Gastrocnemius medialis (tissue), 4 donors: ENCODE measurements around the gene IL12RB2. TPM values are rescaled to one million over a fixed set of nuclear protein-coding genes. Genes with fewer than 3 reads are reported as not detected.
"Not testable (repeated sequence)": the region's sequence is repeated elsewhere in the genome, so short reads cannot be mapped to it uniquely, and the experiment has no call there.

Experiments used
- ATAC-seq, 2 donors: fragments of 150-250 bp; one replicate each; pipeline ENCODE4 v1.9.1; 2016
- DNase-seq, 2 donors: peaks; one replicate each; pipeline ENCODE4 v3.0.0-alpha.2; 2019
- H3K27ac ChIP-seq, 4 donors: fragments of 200-600 bp; sonication (generic); 1 replicate in 1 of 4; 2 replicates in 3 of 4; pipeline ENCODE4 v1.5.1; 2016 to 2018; ENCODE audit warnings: mild to moderate bottlenecking in 2 of 4, moderate library complexity in 1 of 4
- H3K27me3 ChIP-seq, 3 donors: fragments of 200-600 bp; sonication (generic) in 2 of 3; 1 replicate in 1 of 3; 2 replicates in 2 of 3; pipeline versions ENCODE4 v1.5.1 to v1.6.0; 2016 to 2019; ENCODE audit warnings: mild to moderate bottlenecking in 1 of 3, moderate library complexity in 1 of 3
- H3K36me3 ChIP-seq, 2 donors: fragments of 200-600 bp; sonication (generic) in 1 of 2; one replicate each; pipeline ENCODE4 v1.5.1; 2017 to 2018
- H3K4me1 ChIP-seq, 2 donors: fragments of 200-600 bp; sonication (generic) in 1 of 2; one replicate each; pipeline ENCODE4 v1.5.1; 2016 to 2017; ENCODE audit warnings: mild to moderate bottlenecking in 2 of 2
- H3K4me3 ChIP-seq, 4 donors: fragments of 200-600 bp; sonication (generic) in 3 of 4; 1 replicate in 1 of 4; 2 replicates in 3 of 4; pipeline ENCODE4 v1.5.1; 2016 to 2019; ENCODE audit warnings: mild to moderate bottlenecking in 2 of 4
- H3K9me3 ChIP-seq, 3 donors: fragments of 200-600 bp; sonication (generic) in 2 of 3; 1 replicate in 1 of 3; 2 replicates in 2 of 3; pipeline ENCODE4 v1.5.1; 2016 to 2019
- POLR2A ChIP-seq, 2 donors: fragments of 450-650 bp; IDR thresholded peaks; one replicate each; pipeline ENCODE4 v1.6.1; 2017; ENCODE audit warnings: antibody characterized with exemption in 2 of 2, mild to moderate bottlenecking in 2 of 2, moderate library complexity in 2 of 2
- in situ Hi-C, 4 donors: fragments of 200-750 bp; cut with MboI; loops; one replicate each; pipeline versions ENCODE4 v1.15.0 to v1.8.0; 2017; ENCODE audit warnings: low sequenced_read_pairs in 4 of 4
- intact Hi-C: fragments of 100-400 bp; cut with DNase I; formaldehyde crosslinking; loops from one replicate; pipeline ENCODE4 v1.15.1; 2023; ENCODE audit warnings: low total_unique reads
- total RNA-seq, 4 donors: library from RNA; depleted of rRNA; stranded (reverse); fragments of >200 nt; gene quantifications; one replicate each; pipeline versions ENCODE4 v1.1.0 to v1.2.3, GENCODE V29; 2016
- TF ChIP-seq, protein P1 (sequence below), 5 experiments: fragments of 450-650 bp in 3 of 5; fragments of 200-600 bp in 2 of 5; sonication (generic) in 2 of 5; IDR thresholded peaks in 4 of 5; conservative IDR thresholded peaks in 1 of 5; 1 replicate in 4 of 5; 2 replicates in 1 of 5; pipeline ENCODE4 v1.5.1; 2016 to 2019; ENCODE audit warnings: antibody characterized with exemption in 5 of 5, mild to moderate bottlenecking in 3 of 5, moderate library complexity in 3 of 5

The IL12RB2 gene
- total RNA-seq, 4 donors from 2014 or later: 3.2 to 14.0 (median 9.2) TPM

GRCh38 chr1:67441183-67441582, 133.5 kb downstream of the IL12RB2 start:
- ATAC-seq (no peak), DNase-seq (peak in 1 of 2 donors; percentile 10)
- intact Hi-C loops: no loop called here
- in situ Hi-C loops: no loop called here
- Histone ChIP-seq H3K36me3 (no peaks in the 10 kb centered on the region), H3K27ac (peak overlapping the region in 1 of 4 donors; percentile 16), H3K4me1 (peaks cover 22 to 30% of the 10 kb centered on the region in 2 donors), H3K4me3 (no peak overlapping the region), H3K27me3 (no peaks in the 10 kb centered on the region), H3K9me3 (no peaks in the 10 kb centered on the region)
- no peak for TF ChIP-seq POLR2A (IDR thresholded peaks at IDR 0.05)
- TF ChIP-seq, protein P1, sequence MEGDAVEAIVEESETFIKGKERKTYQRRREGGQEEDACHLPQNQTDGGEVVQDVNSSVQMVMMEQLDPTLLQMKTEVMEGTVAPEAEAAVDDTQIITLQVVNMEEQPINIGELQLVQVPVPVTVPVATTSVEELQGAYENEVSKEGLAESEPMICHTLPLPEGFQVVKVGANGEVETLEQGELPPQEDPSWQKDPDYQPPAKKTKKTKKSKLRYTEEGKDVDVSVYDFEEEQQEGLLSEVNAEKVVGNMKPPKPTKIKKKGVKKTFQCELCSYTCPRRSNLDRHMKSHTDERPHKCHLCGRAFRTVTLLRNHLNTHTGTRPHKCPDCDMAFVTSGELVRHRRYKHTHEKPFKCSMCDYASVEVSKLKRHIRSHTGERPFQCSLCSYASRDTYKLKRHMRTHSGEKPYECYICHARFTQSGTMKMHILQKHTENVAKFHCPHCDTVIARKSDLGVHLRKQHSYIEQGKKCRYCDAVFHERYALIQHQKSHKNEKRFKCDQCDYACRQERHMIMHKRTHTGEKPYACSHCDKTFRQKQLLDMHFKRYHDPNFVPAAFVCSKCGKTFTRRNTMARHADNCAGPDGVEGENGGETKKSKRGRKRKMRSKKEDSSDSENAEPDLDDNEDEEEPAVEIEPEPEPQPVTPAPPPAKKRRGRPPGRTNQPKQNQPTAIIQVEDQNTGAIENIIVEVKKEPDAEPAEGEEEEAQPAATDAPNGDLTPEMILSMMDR (IDR thresholded peaks at IDR 0.05 in 4 of 5, conservative IDR thresholded peaks at IDR 0.05 in 1 of 5): no peak

DNA sequence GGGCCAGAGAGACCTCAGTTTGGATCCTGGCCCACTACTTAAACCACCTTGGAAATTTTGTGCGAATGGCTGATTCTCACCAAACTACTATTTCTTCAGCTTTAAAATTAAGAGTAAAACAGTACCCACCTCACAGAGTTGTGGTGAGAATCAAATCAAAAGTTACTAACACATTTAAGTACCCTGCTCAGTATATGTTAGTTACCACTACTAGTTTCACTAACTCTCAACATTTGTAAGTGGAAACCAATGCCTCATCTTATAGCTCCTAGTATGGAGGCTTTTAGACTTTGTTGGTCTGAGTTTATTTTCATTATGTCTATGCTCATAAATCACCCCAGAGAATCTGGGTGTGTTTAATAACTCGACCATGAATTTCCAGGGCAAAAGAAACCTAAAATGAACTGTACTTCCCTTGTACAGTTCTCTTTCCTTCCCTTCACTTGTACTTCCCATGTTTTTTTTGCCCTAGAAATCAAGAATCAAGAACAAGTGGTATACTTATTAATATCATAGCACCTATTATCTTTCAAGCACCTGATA, 134.1 kb downstream of the IL12RB2 start:
- Histone ChIP-seq H3K27ac (peak overlapping the region in 1 of 4 donors; percentile 16), H3K9me3 (no peaks in the 10 kb centered on the region), H3K36me3 (no peaks in the 10 kb centered on the region), H3K4me1 (peaks cover 25 to 30% of the 10 kb centered on the region in 2 donors), H3K4me3 (no peak overlapping the region), H3K27me3 (no peaks in the 10 kb centered on the region)
- DNase-seq (no peak), ATAC-seq (no peak)
- TF ChIP-seq, protein P1 (IDR thresholded peaks at IDR 0.05 in 4 of 5, conservative IDR thresholded peaks at IDR 0.05 in 1 of 5): no peak
- TF ChIP-seq POLR2A (IDR thresholded peaks at IDR 0.05): no peak
- in situ Hi-C loops (no loop called here), intact Hi-C loops (no loop called here)

GRCh38 chr1:67446014-67446413, 138.3 kb downstream of the IL12RB2 start:
- H3K36me3 ChIP-seq, intact Hi-C loops, in situ Hi-C loops, ATAC-seq, H3K4me3 ChIP-seq, DNase-seq, H3K9me3 ChIP-seq, H3K27me3 ChIP-seq, H3K27ac ChIP-seq: not testable (repeated sequence)
- H3K4me1 ChIP-seq: peaks cover 11 to 17% of the 10 kb centered on the region in 2 donors

Other genes starting within 250 kb of the IL12RB2 start
- not detected for gene C1orf141, start 172.9 kb upstream of the IL12RB2 start, total RNA-seq
- gene IL23R, start 141.4 kb upstream of the IL12RB2 start, total RNA-seq: not detected
- gene SERBP1, start 122.5 kb downstream of the IL12RB2 start, total RNA-seq: 100 to 1,000 TPM; 249 to 353 (median 311) TPM